OCI-LY1 (cell line): ENCODE measurements around the gene GCK.
A peak's percentile ranks its signal among the peaks of the same experiment; 100 is the strongest.

Source experiments
- H2AFZ ChIP-seq: fragments of 200-600 bp; sonication (generic), shearing (Covaris generic); 2 replicates; pipeline ENCODE4 v1.6.0; 2014; ENCODE audit warnings: antibody characterized with exemption, mild to moderate bottlenecking, low read length
- H3F3A ChIP-seq: fragments of 200-600 bp; sonication (generic), shearing (Covaris generic); 2 replicates; pipeline ENCODE4 v1.6.0; 2014; ENCODE audit warnings: mild to moderate bottlenecking, antibody characterized with exemption, low read length, moderate library complexity; ENCODE audit not compliant: insufficient read depth
- H3K27ac ChIP-seq: fragments of 200-600 bp; sonication (generic); 2 replicates; pipeline ENCODE4 v1.5.1; 2014; ENCODE audit warnings: low read length, mixed run types, mild to moderate bottlenecking, low read depth; ENCODE audit not compliant: poor library complexity, severe bottlenecking
- H3K27me3 ChIP-seq: fragments of 200-600 bp; sonication (generic); 2 replicates; pipeline ENCODE4 v1.6.0; 2014; ENCODE audit warnings: antibody characterized with exemption, mild to moderate bottlenecking, low read length, moderate library complexity; ENCODE audit not compliant: insufficient read depth
- H3K36me3 ChIP-seq: fragments of 200-600 bp; sonication (generic); 2 replicates; pipeline ENCODE4 v1.6.1; 2014; ENCODE audit warnings: mild to moderate bottlenecking, antibody characterized with exemption, low read length, moderate library complexity, mixed read lengths; ENCODE audit not compliant: insufficient read depth
- H3K4me1 ChIP-seq: fragments of 200-600 bp; sonication (generic); 2 replicates; pipeline ENCODE4 v1.5.1; 2014; ENCODE audit warnings: mild to moderate bottlenecking, low read length, moderate library complexity; ENCODE audit not compliant: insufficient read depth, severe bottlenecking
- H3K4me2 ChIP-seq: fragments of 200-600 bp; sonication (generic), shearing (Covaris generic); 2 replicates; pipeline ENCODE4 v1.6.1; 2014; ENCODE audit warnings: low read length
- H3K4me3 ChIP-seq: fragments of 200-600 bp; sonication (generic); 2 replicates; pipeline ENCODE4 v1.5.1; 2014; ENCODE audit warnings: low read length, low read depth, mild to moderate bottlenecking, mixed read lengths; ENCODE audit not compliant: poor library complexity, severe bottlenecking
- H3K79me2 ChIP-seq: fragments of 200-600 bp; shearing (Covaris generic); 2 replicates; pipeline ENCODE4 v1.6.1; 2016; ENCODE audit warnings: mixed run types, low read length, mixed read lengths; ENCODE audit not compliant: insufficient read depth
- H3K9ac ChIP-seq: fragments of 200-600 bp; sonication (generic), shearing (Covaris generic); 2 replicates; pipeline ENCODE4 v1.6.1; 2014; ENCODE audit warnings: mild to moderate bottlenecking, low read length, mixed read lengths
- H3K9me2 ChIP-seq: fragments of 200-600 bp; sonication (generic), shearing (Covaris generic); 2 replicates; pipeline ENCODE4 v1.6.1; 2014; ENCODE audit warnings: low read depth, mild to moderate bottlenecking, low read length, mixed read lengths
- H3K9me3 ChIP-seq: fragments of 200-600 bp; shearing (Covaris generic); 2 replicates; pipeline ENCODE4 v1.6.1; 2014; ENCODE audit warnings: low read length, mixed read lengths
- H4K20me1 ChIP-seq: fragments of 200-600 bp; sonication (generic), shearing (Covaris generic); 2 replicates; pipeline ENCODE4 v1.6.0; 2016; ENCODE audit warnings: mild to moderate bottlenecking, low read length; ENCODE audit not compliant: insufficient read depth
- EZH2 ChIP-seq: fragments of 200-600 bp; sonication (generic), shearing (Covaris generic); IDR thresholded peaks from 2 replicates; pipeline ENCODE4 v1.8.0; 2017; ENCODE audit warnings: borderline replicate concordance, mixed run types, mild to moderate bottlenecking, antibody characterized with exemption, low read length, moderate library complexity, mixed read lengths
- TF ChIP-seq, protein P1 (sequence below): fragments of 200-600 bp; sonication (generic), shearing (Covaris generic); IDR thresholded peaks from 2 replicates; pipeline ENCODE4 v1.5.1; 2017; ENCODE audit warnings: mild to moderate bottlenecking, antibody characterized with exemption, low read length, moderate library complexity, mixed read lengths

The GCK gene

DNA sequence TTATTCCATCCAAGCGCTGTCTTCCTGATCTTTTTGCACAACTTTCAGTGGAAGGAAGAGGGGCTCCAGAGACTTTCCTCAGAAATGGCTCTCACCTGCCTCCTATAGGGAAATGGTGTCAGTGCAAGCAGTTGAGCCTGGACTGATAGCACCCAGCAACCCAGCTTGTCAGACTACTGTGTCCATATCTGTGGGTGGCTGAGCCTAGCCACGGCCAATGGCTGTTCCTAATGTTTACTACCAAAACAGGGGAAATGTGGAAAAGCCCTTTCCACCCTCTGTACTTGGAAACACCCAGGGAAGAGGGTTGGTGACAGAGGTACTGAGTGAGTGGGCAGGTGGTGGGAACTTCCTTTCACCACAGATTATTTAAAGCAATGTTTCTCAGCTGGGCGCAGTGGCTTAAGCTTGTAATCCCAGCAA, 7.2 kb upstream of the GCK start:
- no peaks in the 10 kb centered on the region for H3K9me3 ChIP-seq
- no peaks in the 10 kb centered on the region for H4K20me1 ChIP-seq
- no peak overlapping the region for H3K9ac ChIP-seq
- no peaks in the 10 kb centered on the region; the same call in 1 of the 2 replicates for H3K36me3 ChIP-seq
- H3K4me2 ChIP-seq: no peak overlapping the region
- no peak overlapping the region for H2AFZ ChIP-seq
- H3K27ac ChIP-seq: no peak overlapping the region
- peaks cover 2% of the 10 kb centered on the region for H3K4me1 ChIP-seq
- H3K4me3 ChIP-seq: no peak overlapping the region
- no peak for TF ChIP-seq EZH2
- TF ChIP-seq, protein P1, sequence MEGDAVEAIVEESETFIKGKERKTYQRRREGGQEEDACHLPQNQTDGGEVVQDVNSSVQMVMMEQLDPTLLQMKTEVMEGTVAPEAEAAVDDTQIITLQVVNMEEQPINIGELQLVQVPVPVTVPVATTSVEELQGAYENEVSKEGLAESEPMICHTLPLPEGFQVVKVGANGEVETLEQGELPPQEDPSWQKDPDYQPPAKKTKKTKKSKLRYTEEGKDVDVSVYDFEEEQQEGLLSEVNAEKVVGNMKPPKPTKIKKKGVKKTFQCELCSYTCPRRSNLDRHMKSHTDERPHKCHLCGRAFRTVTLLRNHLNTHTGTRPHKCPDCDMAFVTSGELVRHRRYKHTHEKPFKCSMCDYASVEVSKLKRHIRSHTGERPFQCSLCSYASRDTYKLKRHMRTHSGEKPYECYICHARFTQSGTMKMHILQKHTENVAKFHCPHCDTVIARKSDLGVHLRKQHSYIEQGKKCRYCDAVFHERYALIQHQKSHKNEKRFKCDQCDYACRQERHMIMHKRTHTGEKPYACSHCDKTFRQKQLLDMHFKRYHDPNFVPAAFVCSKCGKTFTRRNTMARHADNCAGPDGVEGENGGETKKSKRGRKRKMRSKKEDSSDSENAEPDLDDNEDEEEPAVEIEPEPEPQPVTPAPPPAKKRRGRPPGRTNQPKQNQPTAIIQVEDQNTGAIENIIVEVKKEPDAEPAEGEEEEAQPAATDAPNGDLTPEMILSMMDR: peak; percentile 91
- no peaks in the 10 kb centered on the region for H3K9me2 ChIP-seq
- no peaks in the 10 kb centered on the region for H3F3A ChIP-seq
- no peaks in the 10 kb centered on the region; the same call in 1 of the 2 replicates for H3K27me3 ChIP-seq
- H3K79me2 ChIP-seq: peaks cover 5% of the 10 kb centered on the region

GRCh38 chr7:44195889-44196288, 6.7 kb upstream of the GCK start:
- H3K4me3 ChIP-seq: no peak overlapping the region
- no peak overlapping the region for H3K27ac ChIP-seq
- H3F3A ChIP-seq: no peaks in the 10 kb centered on the region
- H2AFZ ChIP-seq: no peak overlapping the region
- H3K9ac ChIP-seq: no peak overlapping the region
- no peaks in the 10 kb centered on the region; the same call in 1 of the 2 replicates for H3K27me3 ChIP-seq
- no peaks in the 10 kb centered on the region for H3K9me3 ChIP-seq
- no peaks in the 10 kb centered on the region for H3K4me1 ChIP-seq
- no peaks in the 10 kb centered on the region; the same call in 1 of the 2 replicates for H3K36me3 ChIP-seq
- H3K9me2 ChIP-seq: no peaks in the 10 kb centered on the region
- H3K4me2 ChIP-seq: no peak overlapping the region
- no peak for TF ChIP-seq EZH2
- TF ChIP-seq, protein P1: no peak
- no peaks in the 10 kb centered on the region for H3K79me2 ChIP-seq
- H4K20me1 ChIP-seq: no peaks in the 10 kb centered on the region

GRCh38 chr7:44194562-44195145, 5.4 kb upstream of the GCK start:
- Histone ChIP-seq H3K9me2 (no peaks in the 10 kb centered on the region), H3K9ac (no peak overlapping the region), H3K4me1 (no peaks in the 10 kb centered on the region), H3K27ac (no peak overlapping the region), H3K27me3 (peaks cover under 1% of the 10 kb centered on the region; the same call in 1 of the 2 replicates), H2AFZ (no peak overlapping the region), H3K4me2 (no peak overlapping the region), H3K9me3 (no peaks in the 10 kb centered on the region), H3F3A (no peaks in the 10 kb centered on the region), H3K4me3 (no peak overlapping the region), H4K20me1 (no peaks in the 10 kb centered on the region), H3K36me3 (no peaks in the 10 kb centered on the region; the same call in 1 of the 2 replicates), H3K79me2 (no peaks in the 10 kb centered on the region)
- TF ChIP-seq, protein P1: no peak
- TF ChIP-seq EZH2: no peak
